HL-60 (cell line): Measurements from ENCODE around the gene BTBD2.

Source experiments
- DNase-seq, 2 experiments: peaks; one replicate each; pipeline ENCODE4 v3.0.0-alpha.2; 2010 to 2020; ENCODE audit warnings: low read depth in 1 of 2, low spot score in 1 of 2
- H3K27ac ChIP-seq: fragments of 250-450 bp; sonication (Bioruptor Pico); replicated peaks from 2 replicates; pipeline ENCODE4 v1.5.1; 2020; ENCODE audit warnings: mild to moderate bottlenecking, moderate library complexity
- H3K27me3 ChIP-seq: fragments of 250-450 bp; sonication (Bioruptor Pico); 2 replicates; pipeline ENCODE4 v1.5.1; 2021; ENCODE audit warnings: mild to moderate bottlenecking, moderate library complexity; ENCODE audit not compliant: insufficient read depth, poor library complexity, severe bottlenecking
- H3K4me3 ChIP-seq: replicated peaks from 2 replicates; pipeline ENCODE4 v1.5.1; 2011; ENCODE audit warnings: mild to moderate bottlenecking, control low read depth, low read length; ENCODE audit not compliant: insufficient read depth
- GABPA ChIP-seq: IDR thresholded peaks from 2 replicates; pipeline ENCODE4 v1.6.1; 2012; ENCODE audit warnings: low read depth
- POLR2AphosphoS5 ChIP-seq: IDR thresholded peaks from 2 replicates; pipeline ENCODE4 v1.6.1; 2012; ENCODE audit warnings: low read depth
- SPI1 ChIP-seq: IDR thresholded peaks from 2 replicates; pipeline ENCODE4 v1.6.1; 2012; ENCODE audit warnings: low read depth, mild to moderate bottlenecking, borderline replicate concordance
- TF ChIP-seq, protein P1 (sequence below): IDR thresholded peaks from 2 replicates; pipeline ENCODE4 v1.6.1; 2012; ENCODE audit warnings: low read depth; ENCODE audit not compliant: insufficient replicate concordance
- TF ChIP-seq, protein P2 (sequence below): IDR thresholded peaks from one replicate; pipeline ENCODE4 v1.5.1; 2011; ENCODE audit warnings: low read length, control low read depth, inconsistent platforms; ENCODE audit not compliant: insufficient read depth

The BTBD2 gene

DNA sequence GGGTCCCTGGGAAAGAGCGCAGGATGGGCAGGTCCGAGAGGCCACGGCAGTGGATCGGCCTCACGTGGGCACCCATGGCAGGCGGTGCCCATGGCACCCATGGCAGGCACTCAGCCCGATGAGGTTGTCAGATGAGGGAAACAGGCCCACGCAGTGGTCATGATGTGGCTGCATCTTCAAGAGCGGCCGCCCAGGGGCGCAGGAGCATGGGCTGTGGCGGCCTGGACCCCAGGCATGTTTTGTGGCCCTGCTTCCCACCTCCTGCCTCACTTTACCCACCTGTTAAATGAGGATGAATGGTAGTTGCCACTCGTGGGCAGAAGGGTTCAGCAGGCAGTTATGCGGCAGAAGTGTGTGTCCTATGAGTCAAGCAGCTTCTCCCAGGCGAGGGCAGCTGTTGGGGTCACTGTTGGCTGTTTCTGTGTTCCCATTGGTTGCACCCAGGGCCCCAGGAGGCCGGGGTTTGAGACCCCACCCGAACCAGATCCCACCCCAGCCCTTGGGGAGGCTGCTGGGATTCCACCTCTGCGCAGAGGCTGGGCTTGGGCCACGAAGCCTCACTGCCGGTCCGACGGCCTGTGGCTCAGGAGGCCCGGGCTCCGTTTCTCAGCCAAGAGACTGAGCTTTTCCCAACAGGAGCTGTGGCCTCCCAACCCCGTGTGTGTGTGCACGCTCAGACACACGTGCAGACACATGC is 44.6 kb downstream of the BTBD2 start:
- no peak overlapping the region for H3K4me3 ChIP-seq
- DNase-seq: no peak
- no peak overlapping the region for H3K27ac ChIP-seq
- TF ChIP-seq GABPA: no peak
- no peak for TF ChIP-seq SPI1
- TF ChIP-seq POLR2AphosphoS5: no peak
- TF ChIP-seq, protein P1, sequence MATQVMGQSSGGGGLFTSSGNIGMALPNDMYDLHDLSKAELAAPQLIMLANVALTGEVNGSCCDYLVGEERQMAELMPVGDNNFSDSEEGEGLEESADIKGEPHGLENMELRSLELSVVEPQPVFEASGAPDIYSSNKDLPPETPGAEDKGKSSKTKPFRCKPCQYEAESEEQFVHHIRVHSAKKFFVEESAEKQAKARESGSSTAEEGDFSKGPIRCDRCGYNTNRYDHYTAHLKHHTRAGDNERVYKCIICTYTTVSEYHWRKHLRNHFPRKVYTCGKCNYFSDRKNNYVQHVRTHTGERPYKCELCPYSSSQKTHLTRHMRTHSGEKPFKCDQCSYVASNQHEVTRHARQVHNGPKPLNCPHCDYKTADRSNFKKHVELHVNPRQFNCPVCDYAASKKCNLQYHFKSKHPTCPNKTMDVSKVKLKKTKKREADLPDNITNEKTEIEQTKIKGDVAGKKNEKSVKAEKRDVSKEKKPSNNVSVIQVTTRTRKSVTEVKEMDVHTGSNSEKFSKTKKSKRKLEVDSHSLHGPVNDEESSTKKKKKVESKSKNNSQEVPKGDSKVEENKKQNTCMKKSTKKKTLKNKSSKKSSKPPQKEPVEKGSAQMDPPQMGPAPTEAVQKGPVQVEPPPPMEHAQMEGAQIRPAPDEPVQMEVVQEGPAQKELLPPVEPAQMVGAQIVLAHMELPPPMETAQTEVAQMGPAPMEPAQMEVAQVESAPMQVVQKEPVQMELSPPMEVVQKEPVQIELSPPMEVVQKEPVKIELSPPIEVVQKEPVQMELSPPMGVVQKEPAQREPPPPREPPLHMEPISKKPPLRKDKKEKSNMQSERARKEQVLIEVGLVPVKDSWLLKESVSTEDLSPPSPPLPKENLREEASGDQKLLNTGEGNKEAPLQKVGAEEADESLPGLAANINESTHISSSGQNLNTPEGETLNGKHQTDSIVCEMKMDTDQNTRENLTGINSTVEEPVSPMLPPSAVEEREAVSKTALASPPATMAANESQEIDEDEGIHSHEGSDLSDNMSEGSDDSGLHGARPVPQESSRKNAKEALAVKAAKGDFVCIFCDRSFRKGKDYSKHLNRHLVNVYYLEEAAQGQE: no peak
- no peaks in the 10 kb centered on the region for H3K27me3 ChIP-seq

DNA sequence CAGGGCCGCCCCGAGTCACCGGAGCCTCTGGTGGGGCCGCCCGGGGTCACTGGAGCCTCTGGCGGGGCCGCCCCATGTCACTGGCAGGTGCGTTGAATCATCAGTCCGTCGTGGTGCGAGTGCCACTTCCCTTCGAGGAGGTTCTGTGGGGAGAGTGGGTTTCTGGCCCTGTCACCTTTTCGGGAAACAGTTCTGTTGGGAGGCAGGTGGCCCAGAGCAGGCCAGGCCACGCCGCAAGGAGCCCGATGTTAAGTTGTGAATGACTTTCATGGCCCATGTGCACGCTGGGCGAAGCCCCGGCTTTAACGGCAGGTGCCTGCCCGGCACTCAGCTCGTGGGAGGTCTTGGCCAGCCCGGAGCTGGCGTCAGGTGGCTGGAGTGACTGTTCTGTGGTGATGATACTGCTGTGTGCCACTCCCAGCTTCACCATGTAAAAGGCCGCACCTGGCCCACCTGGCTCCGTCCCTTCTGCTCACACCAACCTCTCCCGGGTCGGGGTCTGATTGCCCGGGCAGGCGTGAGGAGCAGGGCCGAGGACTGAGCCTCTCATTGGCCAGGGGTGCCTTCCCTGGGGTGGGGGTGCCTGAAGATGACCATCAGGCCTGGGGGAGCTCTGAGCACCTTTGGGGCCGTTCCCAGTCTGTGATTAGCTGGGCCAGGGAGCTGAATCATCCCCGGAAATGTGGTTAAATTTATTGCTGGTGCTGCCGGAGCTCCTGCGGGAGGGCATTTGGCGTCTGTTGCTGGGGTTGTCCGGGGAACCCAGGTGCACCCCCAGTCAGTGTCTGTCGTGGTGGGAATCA is 45.3 kb downstream of the BTBD2 start:
- TF ChIP-seq, protein P1: no peak
- TF ChIP-seq GABPA: no peak
- no peak for TF ChIP-seq POLR2AphosphoS5
- TF ChIP-seq, protein P2, sequence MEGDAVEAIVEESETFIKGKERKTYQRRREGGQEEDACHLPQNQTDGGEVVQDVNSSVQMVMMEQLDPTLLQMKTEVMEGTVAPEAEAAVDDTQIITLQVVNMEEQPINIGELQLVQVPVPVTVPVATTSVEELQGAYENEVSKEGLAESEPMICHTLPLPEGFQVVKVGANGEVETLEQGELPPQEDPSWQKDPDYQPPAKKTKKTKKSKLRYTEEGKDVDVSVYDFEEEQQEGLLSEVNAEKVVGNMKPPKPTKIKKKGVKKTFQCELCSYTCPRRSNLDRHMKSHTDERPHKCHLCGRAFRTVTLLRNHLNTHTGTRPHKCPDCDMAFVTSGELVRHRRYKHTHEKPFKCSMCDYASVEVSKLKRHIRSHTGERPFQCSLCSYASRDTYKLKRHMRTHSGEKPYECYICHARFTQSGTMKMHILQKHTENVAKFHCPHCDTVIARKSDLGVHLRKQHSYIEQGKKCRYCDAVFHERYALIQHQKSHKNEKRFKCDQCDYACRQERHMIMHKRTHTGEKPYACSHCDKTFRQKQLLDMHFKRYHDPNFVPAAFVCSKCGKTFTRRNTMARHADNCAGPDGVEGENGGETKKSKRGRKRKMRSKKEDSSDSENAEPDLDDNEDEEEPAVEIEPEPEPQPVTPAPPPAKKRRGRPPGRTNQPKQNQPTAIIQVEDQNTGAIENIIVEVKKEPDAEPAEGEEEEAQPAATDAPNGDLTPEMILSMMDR: no peak
- no peak for TF ChIP-seq SPI1
- no peak for DNase-seq
- Histone ChIP-seq H3K27me3 (no peaks in the 10 kb centered on the region), H3K27ac (no peak overlapping the region), H3K4me3 (no peak overlapping the region)

DNA sequence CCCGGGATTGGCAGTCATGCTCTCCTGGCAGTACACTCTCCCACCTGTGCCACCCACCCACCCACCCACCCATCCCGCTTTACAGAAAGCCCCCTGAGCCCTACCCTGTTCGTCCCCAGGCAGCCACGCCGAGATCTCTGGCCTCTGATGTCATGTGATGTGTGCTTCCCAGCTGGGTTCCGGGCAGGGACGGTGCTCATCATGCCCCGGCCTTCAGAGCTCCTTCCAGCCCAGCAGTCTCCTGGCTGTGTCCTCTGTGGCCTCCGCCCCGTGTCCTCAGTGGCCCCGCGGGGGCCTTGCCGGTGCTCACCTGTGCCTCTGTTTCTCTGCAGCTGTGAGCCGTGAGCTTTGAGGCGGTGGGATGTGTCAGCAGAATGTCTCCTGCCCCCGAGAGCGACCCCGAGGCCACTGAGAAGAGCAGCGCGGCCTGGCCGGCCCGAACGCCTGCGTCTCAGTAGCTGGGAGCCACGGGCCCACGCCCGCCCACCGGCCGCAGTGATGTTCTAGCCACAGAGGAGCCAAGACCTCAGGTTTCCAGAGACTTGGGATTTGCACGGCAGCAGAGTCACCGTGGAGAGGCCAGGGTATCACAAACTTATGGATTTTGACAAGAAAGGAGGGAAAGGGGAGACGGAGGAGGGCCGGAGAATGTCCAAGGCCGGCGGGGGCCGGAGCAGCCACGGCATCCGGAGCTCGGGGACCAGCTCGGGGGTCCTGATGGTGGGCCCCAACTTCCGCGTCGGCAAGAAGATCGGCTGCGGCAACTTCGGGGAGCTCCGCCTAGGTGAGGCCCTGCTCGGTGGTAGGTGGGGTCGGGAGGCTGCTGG is 46.1 kb downstream of the BTBD2 start:
- no peak overlapping the region for H3K4me3 ChIP-seq
- TF ChIP-seq, protein P2: no peak
- no peak for TF ChIP-seq GABPA
- no peak for TF ChIP-seq SPI1
- TF ChIP-seq, protein P1: no peak
- TF ChIP-seq POLR2AphosphoS5: no peak
- H3K27me3 ChIP-seq: no peaks in the 10 kb centered on the region
- DNase-seq: no peak
- no peak overlapping the region for H3K27ac ChIP-seq
